Smooth muscle cell (in vitro differentiated cells): ENCODE measurements around the gene MRPL39. TPM values are rescaled to one million over a fixed set of nuclear protein-coding genes. Genes with fewer than 3 reads are reported as not detected.

ENCODE experiments used
- DNase-seq: peaks from one replicate; lab custom pipeline; 2025; ENCODE audit not compliant: unreplicated experiment; lab: John Stamatoyannopoulos, UW
- H2AFZ ChIP-seq: fragments of 200-600 bp; sonication (generic); 2 replicates; pipeline ENCODE4 v1.6.0; 2016; ENCODE audit warnings: antibody characterized with exemption, low read depth, mild to moderate bottlenecking
- H3F3A ChIP-seq: fragments of 200-600 bp; sonication (generic); 2 replicates; pipeline ENCODE4 v1.6.0; 2017; ENCODE audit warnings: antibody characterized with exemption, low read depth
- H3K27ac ChIP-seq: fragments of 200-600 bp; sonication (generic); 2 replicates; pipeline ENCODE4 v1.5.1; 2016; ENCODE audit warnings: low read depth, mild to moderate bottlenecking
- H3K27me3 ChIP-seq: fragments of 200-600 bp; sonication (generic); 2 replicates; pipeline ENCODE4 v1.6.1; 2016; ENCODE audit warnings: low read depth, mild to moderate bottlenecking
- H3K36me3 ChIP-seq: fragments of 200-600 bp; sonication (generic); 2 replicates; pipeline ENCODE4 v1.5.1; 2016; ENCODE audit warnings: low read depth
- H3K4me1 ChIP-seq: fragments of 200-600 bp; sonication (generic); 2 replicates; pipeline ENCODE4 v1.5.1; 2016; ENCODE audit warnings: low read depth
- H3K4me2 ChIP-seq: fragments of 200-600 bp; sonication (generic); 2 replicates; pipeline ENCODE4 v1.6.0; 2016; ENCODE audit warnings: mild to moderate bottlenecking
- H3K4me3 ChIP-seq: fragments of 200-600 bp; sonication (generic); 2 replicates; pipeline ENCODE4 v1.5.1; 2016; ENCODE audit warnings: mild to moderate bottlenecking
- H3K79me2 ChIP-seq: fragments of 200-600 bp; sonication (generic); 2 replicates; pipeline ENCODE4 v1.6.0; 2016; ENCODE audit warnings: low read depth, mild to moderate bottlenecking
- H3K9ac ChIP-seq: fragments of 200-600 bp; sonication (generic); 2 replicates; pipeline ENCODE4 v1.6.0; 2016; ENCODE audit warnings: low read depth
- H3K9me3 ChIP-seq: fragments of 200-600 bp; sonication (generic); replicated peaks from 2 replicates; pipeline ENCODE4 v1.5.1; 2016; ENCODE audit warnings: low read depth
- H4K20me1 ChIP-seq: fragments of 200-600 bp; sonication (generic); 2 replicates; pipeline ENCODE4 v1.6.0; 2016; ENCODE audit warnings: low read depth
- WGBS: methylation state at CpG from one replicate; pipeline ENCODE4 v1.1.7; 2016; ENCODE audit warnings: low lambda C conversion rate; 5-methylcytosine and 5-hydroxymethylcytosine counted together
- polyA plus RNA-seq: library from polyadenylated mRNA; unstranded; fragments of >200 nt; fragmentation: Nextera tagmentation; extraction: Ambion mirVana; gene quantifications from 2 replicates; pipeline ENCODE4 v1.2.1, GENCODE V29; 2016
- total RNA-seq: library from RNA; depleted of rRNA; stranded (reverse); fragments of >200 nt; gene quantifications from 2 replicates; pipeline ENCODE4 v1.2.3, GENCODE V29; 2014
- TF ChIP-seq, protein P1 (sequence below): fragments of 200-600 bp; sonication (generic); IDR thresholded peaks from 2 replicates; pipeline ENCODE4 v1.5.1; 2017; ENCODE audit warnings: borderline replicate concordance, mild to moderate bottlenecking, antibody characterized with exemption; ENCODE audit not compliant: insufficient read depth, poor library complexity, severe bottlenecking

The MRPL39 gene
- total and polyA plus RNA-seq, 2 experiments from 2014 or later = 48.1 to 62.0 TPM

DNA sequence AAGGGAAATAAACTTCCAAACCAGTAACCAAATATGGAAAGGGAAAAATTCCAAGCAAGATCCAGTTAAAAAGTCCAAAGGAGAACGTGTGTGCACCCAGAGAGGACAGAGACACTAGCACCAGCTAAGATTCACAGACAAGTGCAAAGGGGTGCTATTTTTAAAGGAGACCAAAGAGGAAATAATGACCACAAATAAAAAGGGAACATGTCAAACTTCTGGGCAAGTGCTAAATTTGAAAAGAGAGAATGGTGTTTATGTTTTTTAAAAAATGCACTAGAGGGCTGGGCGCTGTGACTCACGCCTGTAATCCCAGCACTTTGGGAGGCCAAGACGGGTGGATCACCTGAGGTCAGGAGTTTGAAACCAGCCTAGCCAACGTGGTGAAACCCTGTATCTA, 40.4 kb upstream of the MRPL39 start:
- no peaks in the 10 kb centered on the region for H3K79me2 ChIP-seq
- no peaks in the 10 kb centered on the region for H4K20me1 ChIP-seq
- peaks cover 8% of the 10 kb centered on the region for H3K4me1 ChIP-seq
- no peak for DNase-seq
- H3F3A ChIP-seq = no peaks in the 10 kb centered on the region
- no peaks in the 10 kb centered on the region for H3K27me3 ChIP-seq
- H3K36me3 ChIP-seq = no peaks in the 10 kb centered on the region
- H3K9ac ChIP-seq = no peak overlapping the region
- H3K4me2 ChIP-seq = no peak overlapping the region
- no peak overlapping the region for H2AFZ ChIP-seq
- no peak overlapping the region for H3K27ac ChIP-seq
- TF ChIP-seq, protein P1, sequence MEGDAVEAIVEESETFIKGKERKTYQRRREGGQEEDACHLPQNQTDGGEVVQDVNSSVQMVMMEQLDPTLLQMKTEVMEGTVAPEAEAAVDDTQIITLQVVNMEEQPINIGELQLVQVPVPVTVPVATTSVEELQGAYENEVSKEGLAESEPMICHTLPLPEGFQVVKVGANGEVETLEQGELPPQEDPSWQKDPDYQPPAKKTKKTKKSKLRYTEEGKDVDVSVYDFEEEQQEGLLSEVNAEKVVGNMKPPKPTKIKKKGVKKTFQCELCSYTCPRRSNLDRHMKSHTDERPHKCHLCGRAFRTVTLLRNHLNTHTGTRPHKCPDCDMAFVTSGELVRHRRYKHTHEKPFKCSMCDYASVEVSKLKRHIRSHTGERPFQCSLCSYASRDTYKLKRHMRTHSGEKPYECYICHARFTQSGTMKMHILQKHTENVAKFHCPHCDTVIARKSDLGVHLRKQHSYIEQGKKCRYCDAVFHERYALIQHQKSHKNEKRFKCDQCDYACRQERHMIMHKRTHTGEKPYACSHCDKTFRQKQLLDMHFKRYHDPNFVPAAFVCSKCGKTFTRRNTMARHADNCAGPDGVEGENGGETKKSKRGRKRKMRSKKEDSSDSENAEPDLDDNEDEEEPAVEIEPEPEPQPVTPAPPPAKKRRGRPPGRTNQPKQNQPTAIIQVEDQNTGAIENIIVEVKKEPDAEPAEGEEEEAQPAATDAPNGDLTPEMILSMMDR = no peak
- WGBS = 82% methylated on average over 5 of the region's 5 CpGs
- H3K9me3 ChIP-seq = no peaks in the 10 kb centered on the region
- no peak overlapping the region for H3K4me3 ChIP-seq

DNA sequence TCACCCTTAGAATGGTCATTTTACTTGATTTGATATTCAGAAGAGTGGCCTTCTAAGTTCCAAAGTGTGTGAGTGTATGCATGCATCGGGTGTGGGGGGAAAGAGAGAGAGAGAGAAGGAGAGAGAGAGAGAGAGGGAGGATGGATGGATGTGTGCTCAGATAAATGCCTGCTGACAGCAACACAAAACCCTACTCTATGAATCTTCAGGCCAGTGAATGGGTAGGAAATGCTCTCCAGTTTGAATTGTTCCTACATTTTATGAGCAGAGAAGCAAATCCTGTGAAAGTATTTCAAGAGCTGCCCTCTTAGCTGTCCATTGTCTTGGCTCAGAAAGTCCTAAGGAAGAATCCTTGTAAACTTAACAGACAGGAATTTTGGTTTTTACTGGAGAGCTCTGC, 39.2 kb upstream of the MRPL39 start:
- TF ChIP-seq, protein P1 = no peak
- Histone ChIP-seq H3K27ac (no peak overlapping the region), H3K4me3 (no peak overlapping the region), H3K9ac (no peak overlapping the region), H3F3A (no peaks in the 10 kb centered on the region), H3K4me2 (no peak overlapping the region), H3K9me3 (no peaks in the 10 kb centered on the region), H3K4me1 (peaks cover 8% of the 10 kb centered on the region), H2AFZ (no peak overlapping the region), H3K36me3 (no peaks in the 10 kb centered on the region), H4K20me1 (no peaks in the 10 kb centered on the region), H3K27me3 (peaks cover 2% of the 10 kb centered on the region), H3K79me2 (no peaks in the 10 kb centered on the region)
- no peak for DNase-seq
- 15% methylated on average over 1 of the region's 1 CpG for WGBS

DNA sequence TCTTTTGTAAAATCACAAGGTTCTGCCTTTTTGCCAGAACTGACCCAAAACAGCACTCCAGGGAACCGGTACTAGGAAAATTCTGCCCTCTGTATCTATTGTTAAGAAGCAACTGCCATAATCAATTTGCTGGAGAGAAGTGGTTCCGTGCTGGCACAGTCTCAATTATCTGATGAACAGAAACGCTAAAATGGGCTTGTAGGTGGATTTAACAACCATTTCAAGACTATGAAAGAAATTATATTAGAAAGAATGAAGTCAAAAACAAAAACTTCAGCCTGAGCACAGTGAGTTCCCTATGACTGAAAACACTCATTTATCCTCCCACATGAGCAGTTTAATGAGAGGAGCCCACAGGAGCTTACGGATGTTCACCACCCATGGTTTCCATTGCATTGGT, 36.2 kb upstream of the MRPL39 start:
- Histone ChIP-seq H3K36me3 (no peaks in the 10 kb centered on the region), H3K9ac (no peak overlapping the region), H3K9me3 (no peaks in the 10 kb centered on the region), H3K27ac (no peak overlapping the region), H3K4me2 (no peak overlapping the region), H4K20me1 (no peaks in the 10 kb centered on the region), H3K4me1 (peaks cover 19% of the 10 kb centered on the region), H3F3A (no peaks in the 10 kb centered on the region), H2AFZ (no peak overlapping the region), H3K4me3 (no peak overlapping the region), H3K27me3 (peaks cover 21% of the 10 kb centered on the region), H3K79me2 (no peaks in the 10 kb centered on the region)
- no peak for DNase-seq
- 90% methylated on average over 4 of the region's 4 CpGs for WGBS
- TF ChIP-seq, protein P1 = no peak

DNA sequence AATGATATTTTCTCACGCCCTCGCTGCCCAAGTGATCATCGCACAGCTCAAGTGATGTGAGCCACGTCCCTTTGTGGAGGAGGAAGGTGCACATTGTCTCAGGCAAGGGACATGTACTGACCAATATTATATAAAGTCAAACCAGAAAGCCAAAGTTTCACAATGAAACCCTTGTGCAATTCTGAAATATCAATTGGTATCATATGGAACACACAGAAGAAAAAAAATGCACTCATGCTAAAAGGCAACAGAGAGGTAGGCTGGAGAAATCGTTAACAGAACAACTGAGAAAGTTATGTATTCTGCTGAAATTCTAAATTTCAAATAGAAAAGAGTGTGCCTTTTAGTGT, 33.6 kb upstream of the MRPL39 start:
- Histone ChIP-seq H3K9ac (no peak overlapping the region), H3K4me2 (peak overlapping the region; percentile 98), H3K79me2 (no peaks in the 10 kb centered on the region), H3F3A (no peaks in the 10 kb centered on the region), H3K27me3 (peaks cover 21% of the 10 kb centered on the region), H3K36me3 (no peaks in the 10 kb centered on the region), H3K4me3 (no peak overlapping the region), H4K20me1 (no peaks in the 10 kb centered on the region), H2AFZ (peak overlapping the region; percentile 99), H3K27ac (no peak overlapping the region), H3K9me3 (no peaks in the 10 kb centered on the region), H3K4me1 (peaks cover 16% of the 10 kb centered on the region)
- TF ChIP-seq, protein P1 = no peak
- no peak for DNase-seq
- WGBS = 66% methylated on average over 5 of the region's 5 CpGs
